ENCODE measurements around the gene TCF25. TPM values are rescaled to one million over a fixed set of nuclear protein-coding genes. Genes with fewer than 3 reads are reported as not detected.
A peak's percentile ranks its signal among the peaks of the same experiment; 100 is the strongest.

TCF25 gene
- total and polyA plus RNA-seq, 2 experiments from 2014 or later: 95.4 to 143 TPM

- TF ChIP-seq ZNF114 (CRISPR knock-in tag; IDR thresholded peaks at IDR 0.05) (no peak), EZH2phosphoT487 (IDR thresholded peaks at IDR 0.05; ENCODE audit: unreplicated experiment) (no peak)
Measured at GRCh38 chr16:89921702-89922476, 48.5 kb downstream of the TCF25 start (continued).

- Mint-ChIP-seq H3K36me3 (ENCODE audit: low read depth) (no peaks in the 10 kb centered on the region), H3K27ac (no peak overlapping the region), H3K4me1 (peaks cover 19% of the 10 kb centered on the region), H3K4me3 (peak overlapping the region; percentile 87), H3K27me3 (ENCODE audit: insufficient read depth, low read depth, poor library complexity) (peaks cover 47% of the 10 kb centered on the region), H3K9me3 (no peaks in the 10 kb centered on the region)
- DNase-seq (ENCODE audit: low spot score) (peak; percentile 71), ATAC-seq (peak; percentile 1)
- Histone ChIP-seq H3K9me2 (ENCODE audit: insufficient read depth) (no peaks in the 10 kb centered on the region), H3K4me3 (peak overlapping the region; percentile 86), H3F3A (replicated peaks; ENCODE audit: low read depth) (peaks cover 13% of the 10 kb centered on the region), H3K4me2 (peak overlapping the region; percentile 92), H3K79me2 (replicated peaks; ENCODE audit: insufficient read depth) (peaks cover 9% of the 10 kb centered on the region), H4K20me1 (replicated peaks; ENCODE audit: insufficient read depth) (peaks cover 11% of the 10 kb centered on the region; the same call in 1 of the 2 replicates), H3K27me3 (ENCODE audit: insufficient read depth) (peaks cover 25% of the 10 kb centered on the region), H3K27ac (ENCODE audit: low read depth) (no peak overlapping the region), H3K36me3 (ENCODE audit: insufficient read depth) (no peaks in the 10 kb centered on the region), H3K4me1 (ENCODE audit: insufficient read depth) (peaks cover 31% of the 10 kb centered on the region), H2AFZ (peak overlapping the region; percentile 83; the same call in 1 of the 2 replicates)
- TF ChIP-seq ZNF462 (CRISPR knock-in tag; IDR thresholded peaks at IDR 0.05) (no peak), STAT1 (IDR thresholded peaks at IDR 0.05; ENCODE audit: unreplicated experiment) (no peak), EZH2phosphoT487 (IDR thresholded peaks at IDR 0.05; ENCODE audit: unreplicated experiment) (no peak), REST (IDR thresholded peaks at IDR 0.05; ENCODE audit: unreplicated experiment) (no peak), ETS1 (IDR thresholded peaks at IDR 0.05) (no peak), CTCF (conservative IDR thresholded peaks at IDR 0.05; ENCODE audit: low read depth in 2 of 2) (no peak), ZNF114 (CRISPR knock-in tag; IDR thresholded peaks at IDR 0.05) (no peak), NANOG (IDR thresholded peaks at IDR 0.05; ENCODE audit: borderline replicate concordance) (no peak), ZNF331 (CRISPR knock-in tag; IDR thresholded peaks at IDR 0.05; ENCODE audit: low read depth) (no peak), POLR2AphosphoS5 (IDR thresholded peaks at IDR 0.05; ENCODE audit: low read depth) (no peak), CREB1 (CRISPR knock-in tag; IDR thresholded peaks at IDR 0.05; ENCODE audit: low read depth) (no peak), JUNB (IDR thresholded peaks at IDR 0.05; ENCODE audit: unreplicated experiment) (no peak)
Measured at GRCh38 chr16:89922477-89922883, 49.1 kb downstream of the TCF25 start.

Data from GM23338 (cell line).